HG03108 (cell line): ENCODE measurements around the gene LMO2.
"Not testable (repeated sequence)": the region's sequence is repeated elsewhere in the genome, so short reads cannot be mapped to it uniquely, and the experiment has no call there.

Source experiments
- ATAC-seq: cut with Tn5 transposase; IDR thresholded peaks from one replicate; pipeline ENCODE4 v1.9.1; 2021; ENCODE audit warnings: moderate library complexity; ENCODE audit not compliant: unreplicated experiment

The LMO2 gene

GRCh38 chr11:33891714-33892327 lies at the start of gene LMO2:
TSS of gene LMO2 (minus strand) at chr11:33892076. CDS start at chr11:33869716, 22,360 bp downstream.
- no peak for ATAC-seq

GRCh38 chr11:33940538-33940815 lies 48.6 kb upstream of the LMO2 start:
- ATAC-seq = no peak

- no peak for ATAC-seq
These were observed 45.1 kb upstream of the LMO2 start for GRCh38 chr11:33936725-33937604.

- ATAC-seq = no peak
These were observed 43.9 kb upstream of the LMO2 start for GRCh38 chr11:33935461-33936456.

GRCh38 chr11:33935005-33935404 lies 43.1 kb upstream of the LMO2 start:
- ATAC-seq = no peak

- ATAC-seq = no peak
These were observed 42.6 kb upstream of the LMO2 start for GRCh38 chr11:33934450-33934849.

- no peak for ATAC-seq
These were observed 41.7 kb upstream of the LMO2 start for GRCh38 chr11:33933602-33934001.

- no peak for ATAC-seq
These were observed 40.8 kb upstream of the LMO2 start for GRCh38 chr11:33932721-33933120.

GRCh38 chr11:33931739-33932366 lies 40.0 kb upstream of the LMO2 start:
- ATAC-seq = not testable (repeated sequence)

- ATAC-seq = no peak
These were observed 39.2 kb upstream of the LMO2 start for GRCh38 chr11:33931067-33931466.

GRCh38 chr11:33930317-33931021 lies 38.6 kb upstream of the LMO2 start:
- ATAC-seq = no peak

- no peak for ATAC-seq
These were observed 36.7 kb upstream of the LMO2 start for GRCh38 chr11:33928564-33928963.

GRCh38 chr11:33926671-33927552 lies 35.0 kb upstream of the LMO2 start:
- ATAC-seq = no peak

- ATAC-seq = no peak
These were observed 32.5 kb upstream of the LMO2 start for GRCh38 chr11:33924341-33924740.

- ATAC-seq = no peak
These were observed 31.8 kb upstream of the LMO2 start for GRCh38 chr11:33923626-33924025.

GRCh38 chr11:33920838-33921613 lies 29.1 kb upstream of the LMO2 start:
- peak; percentile 75 for ATAC-seq

GRCh38 chr11:33919645-33920044 lies 27.8 kb upstream of the LMO2 start:
- ATAC-seq = no peak

GRCh38 chr11:33917402-33917801 lies 25.5 kb upstream of the LMO2 start:
- not testable (repeated sequence) for ATAC-seq

GRCh38 chr11:33916736-33917135 lies 24.9 kb upstream of the LMO2 start:
- no peak for ATAC-seq
